22Rv1 (cell line): ENCODE measurements around the gene BHLHE23.

Experiments used
- H3K27ac ChIP-seq: fragments of 450-650 bp; 2 replicates; pipeline ENCODE4 v1.5.1; 2017
- ZFX ChIP-seq: fragments of 450-650 bp; IDR thresholded peaks from 2 replicates; pipeline ENCODE4 v1.6.1; 2017; ENCODE audit warnings: antibody characterized with exemption, borderline replicate concordance
- TF ChIP-seq, protein P1 (sequence below): fragments of 450-650 bp; IDR thresholded peaks from 2 replicates; pipeline ENCODE4 v1.5.1; 2017; ENCODE audit warnings: mild to moderate bottlenecking

BHLHE23 gene

GRCh38 chr20:63015662-63016361 is 9.0 kb upstream of the BHLHE23 start:
- TF ChIP-seq, protein P1, sequence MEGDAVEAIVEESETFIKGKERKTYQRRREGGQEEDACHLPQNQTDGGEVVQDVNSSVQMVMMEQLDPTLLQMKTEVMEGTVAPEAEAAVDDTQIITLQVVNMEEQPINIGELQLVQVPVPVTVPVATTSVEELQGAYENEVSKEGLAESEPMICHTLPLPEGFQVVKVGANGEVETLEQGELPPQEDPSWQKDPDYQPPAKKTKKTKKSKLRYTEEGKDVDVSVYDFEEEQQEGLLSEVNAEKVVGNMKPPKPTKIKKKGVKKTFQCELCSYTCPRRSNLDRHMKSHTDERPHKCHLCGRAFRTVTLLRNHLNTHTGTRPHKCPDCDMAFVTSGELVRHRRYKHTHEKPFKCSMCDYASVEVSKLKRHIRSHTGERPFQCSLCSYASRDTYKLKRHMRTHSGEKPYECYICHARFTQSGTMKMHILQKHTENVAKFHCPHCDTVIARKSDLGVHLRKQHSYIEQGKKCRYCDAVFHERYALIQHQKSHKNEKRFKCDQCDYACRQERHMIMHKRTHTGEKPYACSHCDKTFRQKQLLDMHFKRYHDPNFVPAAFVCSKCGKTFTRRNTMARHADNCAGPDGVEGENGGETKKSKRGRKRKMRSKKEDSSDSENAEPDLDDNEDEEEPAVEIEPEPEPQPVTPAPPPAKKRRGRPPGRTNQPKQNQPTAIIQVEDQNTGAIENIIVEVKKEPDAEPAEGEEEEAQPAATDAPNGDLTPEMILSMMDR: no peak
- no peak overlapping the region for H3K27ac ChIP-seq

- TF ChIP-seq ZFX: no peak
- TF ChIP-seq, protein P1: no peak
- no peak overlapping the region for H3K27ac ChIP-seq
Observed at GRCh38 chr20:63015147-63015661, 8.4 kb upstream of the BHLHE23 start.

GRCh38 chr20:63014710-63015109 is 7.9 kb upstream of the BHLHE23 start:
- H3K27ac ChIP-seq: no peak overlapping the region
- TF ChIP-seq, protein P1: no peak
- no peak for TF ChIP-seq ZFX

DNA sequence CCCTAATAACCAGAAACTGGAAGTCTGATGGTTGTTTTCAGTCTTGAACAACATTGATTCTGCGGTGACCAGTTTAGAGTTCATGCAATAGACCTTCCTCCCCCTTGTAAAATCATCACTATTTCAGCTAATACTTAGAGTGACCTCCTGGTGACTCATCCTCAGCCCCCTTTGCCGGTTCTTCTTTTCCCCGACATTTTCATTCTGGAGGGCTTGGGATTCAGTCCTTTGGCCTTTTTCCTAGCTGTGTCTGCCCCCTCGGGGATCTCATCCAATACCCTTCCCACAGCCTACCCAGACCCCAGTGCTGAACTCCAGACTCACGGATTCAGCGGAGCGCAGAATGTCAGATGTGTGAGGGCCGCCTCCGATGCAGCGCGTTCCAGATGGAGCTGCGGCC is 7.5 kb upstream of the BHLHE23 start:
- no peak for TF ChIP-seq ZFX
- TF ChIP-seq, protein P1: no peak
- H3K27ac ChIP-seq: no peak overlapping the region

- no peak for TF ChIP-seq ZFX
- TF ChIP-seq, protein P1: no peak
- H3K27ac ChIP-seq: no peak overlapping the region
Observed at GRCh38 chr20:63013207-63013606, 6.4 kb upstream of the BHLHE23 start.

GRCh38 chr20:63011798-63012197 is 5.0 kb upstream of the BHLHE23 start:
- TF ChIP-seq ZFX: no peak
- TF ChIP-seq, protein P1: no peak
- no peak overlapping the region for H3K27ac ChIP-seq

DNA sequence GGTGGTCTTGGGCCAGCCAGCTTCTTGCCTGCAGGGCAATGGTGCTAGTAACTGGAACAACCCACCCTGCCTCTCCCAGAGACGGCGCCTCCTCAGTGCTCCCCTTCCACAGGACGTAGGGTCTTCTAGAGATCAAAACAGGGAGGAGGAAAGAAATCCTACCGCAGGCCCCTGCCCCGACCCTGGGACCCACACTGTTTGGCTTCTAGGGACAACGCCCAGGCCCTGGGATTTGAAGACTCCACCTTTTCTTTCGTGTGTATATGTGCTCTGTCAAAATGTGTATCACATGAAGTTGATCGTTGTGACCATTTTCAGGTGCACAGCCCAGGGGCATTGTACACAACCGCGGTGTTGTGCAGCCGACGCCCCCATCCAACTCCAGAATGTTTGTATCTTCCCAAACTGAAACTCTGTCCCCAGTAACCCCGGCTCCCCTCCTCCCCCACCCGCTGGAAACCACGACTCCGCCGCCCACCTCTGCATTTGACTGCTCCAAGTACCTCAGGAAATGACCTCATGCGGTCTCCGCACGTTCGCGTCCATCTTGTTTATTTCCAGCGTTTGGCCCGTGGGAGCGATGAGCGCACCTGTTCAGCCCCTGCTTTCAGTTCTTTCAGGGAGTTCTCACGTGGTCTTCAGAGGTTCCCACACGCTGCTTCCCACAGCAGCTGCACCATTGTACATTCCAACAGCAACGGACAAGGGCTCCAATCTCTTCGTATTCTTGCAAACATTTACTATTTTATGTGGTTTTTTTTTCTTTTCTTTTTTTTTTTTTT is 3.4 kb upstream of the BHLHE23 start:
- no peak overlapping the region for H3K27ac ChIP-seq
- TF ChIP-seq, protein P1: no peak
- no peak for TF ChIP-seq ZFX
